ENCODE data around the gene TMEM163. TPM values are rescaled to one million over a fixed set of nuclear protein-coding genes. Genes with fewer than 3 reads are reported as not detected.

TMEM163 gene
- polyA plus RNA-seq, 2 donors, result 0.10 to 0.11 TPM

- Histone ChIP-seq H3K27ac (ENCODE audit: low read depth in 2 of 2, low read length in 1 of 2) (no peak overlapping the region), H3K27me3 (ENCODE audit: control insufficient read depth in 1 of 2, insufficient read depth in 2 of 2, low read length in 2 of 2) (no peaks in the 10 kb centered on the region), H3K4me1 (ENCODE audit: control insufficient read depth in 2 of 2, insufficient read depth in 2 of 2, low read length in 1 of 2) (no peaks in the 10 kb centered on the region), H3K9me3 (ENCODE audit: control insufficient read depth in 2 of 2, insufficient read depth in 1 of 2, low read depth in 1 of 2, low read length in 1 of 2) (no peaks in the 10 kb centered on the region), H3K4me3 (ENCODE audit: low read depth in 1 of 2, low read length in 2 of 2) (no peak overlapping the region), H3K36me3 (ENCODE audit: control insufficient read depth in 2 of 2, insufficient read depth in 2 of 2, low read length in 1 of 2) (peaks cover 2 to 4% of the 10 kb centered on the region in 2 donors)
- WGBS, 2 donors, result 87% methylated on average over 6 of the region's 6 CpGs
These were observed 292.9 kb downstream of the TMEM163 start for GRCh38 chr2:134425724-134426496.

GRCh38 chr2:134421556-134422328 lies 297.1 kb downstream of the TMEM163 start:
- no peaks in the 10 kb centered on the region for H3K4me1 ChIP-seq (ENCODE audit: control insufficient read depth in 2 of 2, insufficient read depth in 2 of 2, low read length in 1 of 2)
- H3K27ac ChIP-seq (ENCODE audit: low read depth in 2 of 2, low read length in 1 of 2), result no peak overlapping the region
- no peak overlapping the region for H3K4me3 ChIP-seq (ENCODE audit: low read depth in 1 of 2, low read length in 2 of 2)
- H3K9me3 ChIP-seq (ENCODE audit: control insufficient read depth in 2 of 2, insufficient read depth in 1 of 2, low read depth in 1 of 2, low read length in 1 of 2), result no peaks in the 10 kb centered on the region
- peaks cover 0 to 3% of the 10 kb centered on the region in 2 donors for H3K36me3 ChIP-seq (ENCODE audit: control insufficient read depth in 2 of 2, insufficient read depth in 2 of 2, low read length in 1 of 2)
- H3K27me3 ChIP-seq (ENCODE audit: control insufficient read depth in 1 of 2, insufficient read depth in 2 of 2, low read length in 2 of 2), result no peaks in the 10 kb centered on the region
- WGBS, 2 donors, result 84 to 85% methylated on average over 7 of the region's 7 CpGs

GRCh38 chr2:134420920-134421319 lies 297.9 kb downstream of the TMEM163 start:
- WGBS, 2 donors, result 78 to 87% methylated on average over 3 of the region's 3 CpGs
- no peak overlapping the region for H3K27ac ChIP-seq (ENCODE audit: low read depth in 2 of 2, low read length in 1 of 2)
- no peaks in the 10 kb centered on the region for H3K27me3 ChIP-seq (ENCODE audit: control insufficient read depth in 1 of 2, insufficient read depth in 2 of 2, low read length in 2 of 2)

GRCh38 chr2:134420259-134420658 lies 298.5 kb downstream of the TMEM163 start:
- H3K27ac ChIP-seq (ENCODE audit: low read depth in 2 of 2, low read length in 1 of 2), result no peak overlapping the region
- no peak overlapping the region for H3K4me3 ChIP-seq (ENCODE audit: low read depth in 1 of 2, low read length in 2 of 2)
- no peaks in the 10 kb centered on the region for H3K27me3 ChIP-seq (ENCODE audit: control insufficient read depth in 1 of 2, insufficient read depth in 2 of 2, low read length in 2 of 2)
- 79 to 85% methylated on average over 7 of the region's 7 CpGs for WGBS, 2 donors
- peaks cover 0 to 3% of the 10 kb centered on the region in 2 donors for H3K36me3 ChIP-seq (ENCODE audit: control insufficient read depth in 2 of 2, insufficient read depth in 2 of 2, low read length in 1 of 2)
- H3K4me1 ChIP-seq (ENCODE audit: control insufficient read depth in 2 of 2, insufficient read depth in 2 of 2, low read length in 1 of 2), result no peaks in the 10 kb centered on the region
- no peaks in the 10 kb centered on the region for H3K9me3 ChIP-seq (ENCODE audit: control insufficient read depth in 2 of 2, insufficient read depth in 1 of 2, low read depth in 1 of 2, low read length in 1 of 2)

More at GRCh38 chr2:134420920-134421319, 297.9 kb downstream of the TMEM163 start:
- Histone ChIP-seq H3K36me3 (ENCODE audit: control insufficient read depth in 2 of 2, insufficient read depth in 2 of 2, low read length in 1 of 2) (peaks cover 0 to 3% of the 10 kb centered on the region in 2 donors), H3K4me1 (ENCODE audit: control insufficient read depth in 2 of 2, insufficient read depth in 2 of 2, low read length in 1 of 2) (no peaks in the 10 kb centered on the region), H3K4me3 (ENCODE audit: low read depth in 1 of 2, low read length in 2 of 2) (no peak overlapping the region), H3K9me3 (ENCODE audit: control insufficient read depth in 2 of 2, insufficient read depth in 1 of 2, low read depth in 1 of 2, low read length in 1 of 2) (no peaks in the 10 kb centered on the region)

- Histone ChIP-seq H3K27ac (ENCODE audit: low read depth in 2 of 2, low read length in 1 of 2) (no peak overlapping the region), H3K9me3 (ENCODE audit: control insufficient read depth in 2 of 2, insufficient read depth in 1 of 2, low read depth in 1 of 2, low read length in 1 of 2) (no peaks in the 10 kb centered on the region), H3K36me3 (ENCODE audit: control insufficient read depth in 2 of 2, insufficient read depth in 2 of 2, low read length in 1 of 2) (peaks cover 0 to 3% of the 10 kb centered on the region in 2 donors), H3K4me1 (ENCODE audit: control insufficient read depth in 2 of 2, insufficient read depth in 2 of 2, low read length in 1 of 2) (no peaks in the 10 kb centered on the region), H3K4me3 (ENCODE audit: low read depth in 1 of 2, low read length in 2 of 2) (no peak overlapping the region), H3K27me3 (ENCODE audit: control insufficient read depth in 1 of 2, insufficient read depth in 2 of 2, low read length in 2 of 2) (no peaks in the 10 kb centered on the region)
- WGBS, 2 donors, result 83 to 91% methylated on average over 5 of the region's 5 CpGs
These were observed 300.7 kb downstream of the TMEM163 start for GRCh38 chr2:134417968-134418582.

- WGBS, 2 donors, result 68 to 74% methylated on average over 1 of the region's 1 CpG
- Histone ChIP-seq H3K36me3 (ENCODE audit: control insufficient read depth in 2 of 2, insufficient read depth in 2 of 2, low read length in 1 of 2) (peaks cover 0 to 3% of the 10 kb centered on the region in 2 donors), H3K4me3 (ENCODE audit: low read depth in 1 of 2, low read length in 2 of 2) (no peak overlapping the region)
These were observed 302.2 kb downstream of the TMEM163 start for GRCh38 chr2:134416637-134417036.

GRCh38 chr2:134416018-134416417 lies 302.8 kb downstream of the TMEM163 start:
- no peak overlapping the region for H3K27ac ChIP-seq (ENCODE audit: low read depth in 2 of 2, low read length in 1 of 2)
- H3K4me1 ChIP-seq (ENCODE audit: control insufficient read depth in 2 of 2, insufficient read depth in 2 of 2, low read length in 1 of 2), result no peaks in the 10 kb centered on the region
- peaks cover 0 to 3% of the 10 kb centered on the region in 2 donors for H3K36me3 ChIP-seq (ENCODE audit: control insufficient read depth in 2 of 2, insufficient read depth in 2 of 2, low read length in 1 of 2)
- WGBS, 2 donors, result 92% methylated on average over 2 of the region's 2 CpGs
- H3K27me3 ChIP-seq (ENCODE audit: control insufficient read depth in 1 of 2, insufficient read depth in 2 of 2, low read length in 2 of 2), result no peaks in the 10 kb centered on the region
- H3K9me3 ChIP-seq (ENCODE audit: control insufficient read depth in 2 of 2, insufficient read depth in 1 of 2, low read depth in 1 of 2, low read length in 1 of 2), result no peaks in the 10 kb centered on the region
- no peak overlapping the region for H3K4me3 ChIP-seq (ENCODE audit: low read depth in 1 of 2, low read length in 2 of 2)

More at GRCh38 chr2:134416637-134417036, 302.2 kb downstream of the TMEM163 start:
- Histone ChIP-seq H3K27me3 (ENCODE audit: control insufficient read depth in 1 of 2, insufficient read depth in 2 of 2, low read length in 2 of 2) (no peaks in the 10 kb centered on the region), H3K9me3 (ENCODE audit: control insufficient read depth in 2 of 2, insufficient read depth in 1 of 2, low read depth in 1 of 2, low read length in 1 of 2) (no peaks in the 10 kb centered on the region), H3K27ac (ENCODE audit: low read depth in 2 of 2, low read length in 1 of 2) (no peak overlapping the region), H3K4me1 (ENCODE audit: control insufficient read depth in 2 of 2, insufficient read depth in 2 of 2, low read length in 1 of 2) (no peaks in the 10 kb centered on the region)

- Histone ChIP-seq H3K27me3 (ENCODE audit: control insufficient read depth in 1 of 2, insufficient read depth in 2 of 2, low read length in 2 of 2) (no peaks in the 10 kb centered on the region), H3K4me1 (ENCODE audit: control insufficient read depth in 2 of 2, insufficient read depth in 2 of 2, low read length in 1 of 2) (no peaks in the 10 kb centered on the region), H3K36me3 (ENCODE audit: control insufficient read depth in 2 of 2, insufficient read depth in 2 of 2, low read length in 1 of 2) (peaks cover 0 to 3% of the 10 kb centered on the region in 2 donors), H3K27ac (ENCODE audit: low read depth in 2 of 2, low read length in 1 of 2) (no peak overlapping the region), H3K4me3 (ENCODE audit: low read depth in 1 of 2, low read length in 2 of 2) (no peak overlapping the region), H3K9me3 (ENCODE audit: control insufficient read depth in 2 of 2, insufficient read depth in 1 of 2, low read depth in 1 of 2, low read length in 1 of 2) (no peaks in the 10 kb centered on the region)
- WGBS, 2 donors, result 80 to 91% methylated on average over 2 of the region's 2 CpGs
These were observed 304.9 kb downstream of the TMEM163 start for GRCh38 chr2:134413912-134414311.

GRCh38 chr2:134413430-134413829 lies 305.4 kb downstream of the TMEM163 start:
- peaks cover 0 to 3% of the 10 kb centered on the region in 2 donors for H3K36me3 ChIP-seq (ENCODE audit: control insufficient read depth in 2 of 2, insufficient read depth in 2 of 2, low read length in 1 of 2)
- H3K4me3 ChIP-seq (ENCODE audit: low read depth in 1 of 2, low read length in 2 of 2), result no peak overlapping the region
- H3K27ac ChIP-seq (ENCODE audit: low read depth in 2 of 2, low read length in 1 of 2), result no peak overlapping the region
- no peaks in the 10 kb centered on the region for H3K27me3 ChIP-seq (ENCODE audit: control insufficient read depth in 1 of 2, insufficient read depth in 2 of 2, low read length in 2 of 2)
- no peaks in the 10 kb centered on the region for H3K4me1 ChIP-seq (ENCODE audit: control insufficient read depth in 2 of 2, insufficient read depth in 2 of 2, low read length in 1 of 2)
- no peaks in the 10 kb centered on the region for H3K9me3 ChIP-seq (ENCODE audit: control insufficient read depth in 2 of 2, insufficient read depth in 1 of 2, low read depth in 1 of 2, low read length in 1 of 2)
- WGBS, 2 donors, result 66 to 68% methylated on average over 1 of the region's 1 CpG

Data from esophagus (tissue), 2 donors.